Prostate gland (tissue), 2 donors: Measurements from ENCODE around the gene VPS54. TPM values are rescaled to one million over a fixed set of nuclear protein-coding genes. Genes with fewer than 3 reads are reported as not detected.

ENCODE experiments used
- DNase-seq: peaks from one replicate; pipeline ENCODE4 v3.0.0-alpha.2; 2019; ENCODE audit warnings: low spot score
- H3K27ac ChIP-seq, 2 donors: fragments of 200-600 bp; sonication (generic); 2 replicates each; pipeline ENCODE4 v1.5.1; 2017 to 2019
- H3K27me3 ChIP-seq: fragments of 200-600 bp; sonication (generic); replicated peaks from 2 replicates; pipeline ENCODE4 v1.5.1; 2019; ENCODE audit not compliant: insufficient read depth
- H3K36me3 ChIP-seq, 2 donors: fragments of 200-600 bp; sonication (generic); 1 replicate in 1 of 2; 2 replicates in 1 of 2; pipeline versions ENCODE4 v1.5.1 to v1.8.1; 2017 to 2019
- H3K4me1 ChIP-seq: fragments of 200-600 bp; sonication (generic); replicated peaks from 2 replicates; pipeline ENCODE4 v1.5.1; 2019
- H3K4me3 ChIP-seq, 2 donors: fragments of 200-600 bp; sonication (generic); 2 replicates each; pipeline ENCODE4 v1.5.1; 2017 to 2019
- H3K9me3 ChIP-seq: fragments of 200-600 bp; sonication (generic); 2 replicates; pipeline ENCODE4 v1.5.1; 2017
- CTCF ChIP-seq, 4 experiments: fragments of 200-600 bp in 2 of 4; fragments of 450-650 bp in 2 of 4; sonication (generic) in 2 of 4; IDR thresholded peaks; 1 replicate in 3 of 4; 2 replicates in 1 of 4; pipeline ENCODE4 v1.5.1; 2016 to 2019; ENCODE audit warnings: antibody characterized with exemption in 4 of 4, mild to moderate bottlenecking in 2 of 4, moderate library complexity in 2 of 4
- POLR2A ChIP-seq: fragments of 450-650 bp; IDR thresholded peaks from one replicate; pipeline ENCODE4 v1.6.1; 2016; ENCODE audit warnings: antibody characterized with exemption, mild to moderate bottlenecking
- POLR2AphosphoS5 ChIP-seq: sonication (generic); formaldehyde crosslinking; IDR thresholded peaks from one replicate; pipeline ENCODE4 v1.6.1; 2017; ENCODE audit warnings: antibody characterized with exemption
- WGBS: methylation state at CpG from one replicate; pipeline ENCODE4 v1.1.5; 2018; 5-methylcytosine and 5-hydroxymethylcytosine counted together
- intact Hi-C: fragments of 100-400 bp; cut with DNase I; formaldehyde crosslinking; loops from one replicate; pipeline ENCODE4 v1.14.2; 2022
- total RNA-seq, 2 donors: library from RNA; depleted of rRNA; stranded (reverse); fragments of >200 nt; gene quantifications; one replicate each; pipeline ENCODE4 v1.1.0, GENCODE V29; 2016

The VPS54 gene
- total RNA-seq, 2 donors from 2014 or later: 33.5 to 41.1 TPM

- Histone ChIP-seq H3K27me3 (no peaks in the 10 kb centered on the region), H3K4me3 (no peak overlapping the region), H3K36me3 (no peaks in the 10 kb centered on the region), H3K27ac (no peak overlapping the region), H3K4me1 (no peaks in the 10 kb centered on the region), H3K9me3 (no peaks in the 10 kb centered on the region)
- no peak for DNase-seq
- 89% methylated on average over 3 of the region's 3 CpGs for WGBS
- no peak for TF ChIP-seq CTCF (IDR thresholded peaks at IDR 0.05)
- intact Hi-C loops: loop anchor here (5.0 kb wide), 1 partner anchor 90 kb away; the partner anchor contains the start of gene PELI1
These were observed 33.4 kb upstream of the VPS54 start for GRCh38 chr2:64052463-64053241.

GRCh38 chr2:64049633-64050220 lies 30.5 kb upstream of the VPS54 start:
- Histone ChIP-seq H3K27me3 (no peaks in the 10 kb centered on the region), H3K4me3 (no peak overlapping the region), H3K4me1 (no peaks in the 10 kb centered on the region), H3K27ac (no peak overlapping the region), H3K9me3 (no peaks in the 10 kb centered on the region), H3K36me3 (no peaks in the 10 kb centered on the region)
- WGBS: 2% methylated on average over 3 of the region's 3 CpGs
- peak; percentile 65 for DNase-seq
- peak in 3 of 4 experiments; percentile 77 to 92 (median 91) for TF ChIP-seq CTCF (IDR thresholded peaks at IDR 0.05)
- no peak for TF ChIP-seq POLR2A
- peak; percentile 59 for TF ChIP-seq POLR2AphosphoS5
- intact Hi-C loops: loop anchor here (2.0 to 5.0 kb wide), 2 partner anchors 93 to 277 kb away; partner anchors contain the start of gene PELI1

- Histone ChIP-seq H3K27ac (no peak overlapping the region), H3K4me3 (no peak overlapping the region), H3K36me3 (no peaks in the 10 kb centered on the region), H3K9me3 (no peaks in the 10 kb centered on the region), H3K4me1 (no peaks in the 10 kb centered on the region), H3K27me3 (no peaks in the 10 kb centered on the region)
- DNase-seq: no peak
- TF ChIP-seq CTCF (IDR thresholded peaks at IDR 0.05) (no peak), POLR2A (no peak), POLR2AphosphoS5 (no peak)
- intact Hi-C loops: no loop called here
- WGBS: 92% methylated on average over 2 of the region's 2 CpGs
These were observed 26.7 kb upstream of the VPS54 start for GRCh38 chr2:64045938-64046337.

- no peak for TF ChIP-seq CTCF (IDR thresholded peaks at IDR 0.05)
- no peak for TF ChIP-seq POLR2AphosphoS5
- no peak for TF ChIP-seq POLR2A
- intact Hi-C loops: no loop called here
- no peaks in the 10 kb centered on the region for H3K36me3 ChIP-seq
- no peaks in the 10 kb centered on the region for H3K27me3 ChIP-seq
- H3K4me1 ChIP-seq: no peaks in the 10 kb centered on the region
- H3K4me3 ChIP-seq: no peak overlapping the region
- no peaks in the 10 kb centered on the region for H3K9me3 ChIP-seq
- 76% methylated on average over 3 of the region's 3 CpGs for WGBS
- no peak for DNase-seq
- no peak overlapping the region for H3K27ac ChIP-seq
These were observed 20.9 kb upstream of the VPS54 start for GRCh38 chr2:64040161-64040560.
